Activated CD8-positive, alpha-beta T cell treated with anti-CD3 and anti-CD28 coated beads for 36 hours (primary cell): ENCODE results near the gene PCOLCE2. TPM values are rescaled to one million over a fixed set of nuclear protein-coding genes. Genes with fewer than 3 reads are reported as not detected.
A peak's percentile ranks its signal among the peaks of the same experiment; 100 is the strongest.

ENCODE experiments used
- ATAC-seq: fragments of 200-7000 bp; cut with Tn5 transposase; one replicate; pipeline ENCODE4 v1.10.0; 2021; ENCODE audit warnings: mild to moderate bottlenecking, moderate library complexity
- CTCF ChIA-PET: fragments of 350-600 bp; sonication (Branson Sonifier 250); formaldehyde crosslinking; loops from one replicate; lab custom pipeline; 2021; ENCODE audit warnings: antibody characterized with exemption; lab: Charles Lee
- POLR2A ChIA-PET: fragments of 350-600 bp; sonication (Branson Sonifier 250); formaldehyde crosslinking; loops from one replicate; lab custom pipeline; 2021; ENCODE audit warnings: antibody characterized with exemption; lab: Charles Lee
- DNase-seq: peaks from one replicate; pipeline ENCODE4 v3.0.0-alpha.2; 2020
- H3K27ac Mint-ChIP-seq: one replicate; pipeline ENCODE4 v1.8.0; 2021; ENCODE audit warnings: mild to moderate bottlenecking, mixed read lengths
- H3K27me3 Mint-ChIP-seq: one replicate; pipeline ENCODE4 v1.8.0; 2021; ENCODE audit warnings: mixed read lengths
- H3K36me3 Mint-ChIP-seq: one replicate; pipeline ENCODE4 v1.8.0; 2021; ENCODE audit warnings: low read depth, mixed read lengths
- H3K4me1 Mint-ChIP-seq: one replicate; pipeline ENCODE4 v1.8.0; 2021; ENCODE audit warnings: low read depth, mixed read lengths
- H3K4me3 Mint-ChIP-seq: one replicate; pipeline ENCODE4 v1.8.0; 2021; ENCODE audit warnings: mild to moderate bottlenecking, moderate library complexity, mixed read lengths
- H3K9me3 Mint-ChIP-seq: one replicate; pipeline ENCODE4 v1.8.0; 2021; ENCODE audit warnings: mixed read lengths
- intact Hi-C: fragments of 100-400 bp; cut with micrococcal nuclease; formaldehyde crosslinking; loops from one replicate; pipeline ENCODE4 v1.10.0; 2022
- total RNA-seq, 2 experiments: library from RNA; stranded (reverse); gene quantifications; one replicate each; pipeline ENCODE4 v1.2.3, GENCODE V29; 2021
- TF ChIP-seq, protein P1 (sequence below): fragments of 200-600 bp; IDR thresholded peaks from one replicate; pipeline ENCODE4 v1.8.0; 2022; ENCODE audit warnings: antibody characterized with exemption, mild to moderate bottlenecking

PCOLCE2 gene
- total RNA-seq, 2 experiments from 2014 or later = 1.1 TPM

DNA sequence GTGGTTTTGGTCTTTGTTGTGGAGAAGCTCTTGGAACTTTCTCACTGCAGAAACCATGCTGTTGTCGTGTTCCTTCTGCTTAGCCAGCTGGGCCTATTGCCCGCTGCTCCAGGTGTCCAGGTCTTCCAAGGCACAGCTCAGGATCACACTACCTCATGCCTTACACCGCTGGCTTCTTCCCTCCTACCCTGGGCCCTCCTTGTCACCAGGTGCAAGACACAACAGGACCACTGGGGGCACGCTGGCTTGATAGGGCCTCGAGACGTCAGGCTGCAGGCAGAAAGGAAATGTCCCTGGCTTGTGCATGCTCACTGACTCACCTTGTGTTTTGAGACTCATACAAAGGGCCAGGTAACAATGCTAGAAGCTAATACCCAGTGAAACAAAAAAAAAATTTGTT is 42.3 kb upstream of the PCOLCE2 start:
- no peaks in the 10 kb centered on the region for H3K9me3 Mint-ChIP-seq
- ChIA-PET CTCF (interaction anchor here (0.9 to 2.7 kb wide), 10 partner anchors 9 to 102 kb away, joined by 3 to 11 read pairs (median 4); no protein-coding TSS in a partner anchor), POLR2A (interaction anchor here (0.8 kb wide), 1 partner anchor 18 kb away, joined by 3 read pairs; no protein-coding TSS in a partner anchor)

DNA sequence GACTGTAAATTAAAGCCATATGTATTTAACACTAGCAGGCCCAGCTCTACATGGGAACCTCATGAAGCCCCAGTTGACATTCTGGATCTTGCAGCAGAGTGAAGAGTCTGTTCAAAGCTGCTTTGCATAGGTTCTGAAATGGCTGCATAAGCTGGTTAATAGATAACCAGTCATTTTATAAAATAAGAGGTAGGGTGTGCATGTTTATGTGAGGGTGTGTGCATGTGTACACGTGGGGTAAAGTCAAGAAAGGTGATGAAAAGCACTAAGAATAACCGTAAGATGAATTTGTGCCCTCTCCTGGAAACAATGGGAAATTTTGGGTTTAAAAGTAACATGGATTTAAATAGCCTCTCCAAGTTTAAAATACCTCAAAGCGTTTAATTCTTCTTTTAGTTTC is 41.6 kb upstream of the PCOLCE2 start:
- DNase-seq = no peak
- ChIA-PET POLR2A (interaction anchor here (0.5 to 1.1 kb wide), 2 partner anchors 70 to 1004 kb away, joined by 4 read pairs; partner anchors contain the start of gene U2SURP), CTCF (interaction anchor here (1.2 to 2.7 kb wide), 7 partner anchors 10 to 102 kb away, joined by 3 to 11 read pairs (median 5); no protein-coding TSS in a partner anchor)
- H3K36me3 Mint-ChIP-seq = no peaks in the 10 kb centered on the region
- ATAC-seq = no peak
- TF ChIP-seq, protein P1, sequence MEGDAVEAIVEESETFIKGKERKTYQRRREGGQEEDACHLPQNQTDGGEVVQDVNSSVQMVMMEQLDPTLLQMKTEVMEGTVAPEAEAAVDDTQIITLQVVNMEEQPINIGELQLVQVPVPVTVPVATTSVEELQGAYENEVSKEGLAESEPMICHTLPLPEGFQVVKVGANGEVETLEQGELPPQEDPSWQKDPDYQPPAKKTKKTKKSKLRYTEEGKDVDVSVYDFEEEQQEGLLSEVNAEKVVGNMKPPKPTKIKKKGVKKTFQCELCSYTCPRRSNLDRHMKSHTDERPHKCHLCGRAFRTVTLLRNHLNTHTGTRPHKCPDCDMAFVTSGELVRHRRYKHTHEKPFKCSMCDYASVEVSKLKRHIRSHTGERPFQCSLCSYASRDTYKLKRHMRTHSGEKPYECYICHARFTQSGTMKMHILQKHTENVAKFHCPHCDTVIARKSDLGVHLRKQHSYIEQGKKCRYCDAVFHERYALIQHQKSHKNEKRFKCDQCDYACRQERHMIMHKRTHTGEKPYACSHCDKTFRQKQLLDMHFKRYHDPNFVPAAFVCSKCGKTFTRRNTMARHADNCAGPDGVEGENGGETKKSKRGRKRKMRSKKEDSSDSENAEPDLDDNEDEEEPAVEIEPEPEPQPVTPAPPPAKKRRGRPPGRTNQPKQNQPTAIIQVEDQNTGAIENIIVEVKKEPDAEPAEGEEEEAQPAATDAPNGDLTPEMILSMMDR = no peak
- no peaks in the 10 kb centered on the region for H3K4me1 Mint-ChIP-seq
- H3K4me3 Mint-ChIP-seq = no peak overlapping the region
- no peak overlapping the region for H3K27ac Mint-ChIP-seq
- peaks cover 17% of the 10 kb centered on the region for H3K27me3 Mint-ChIP-seq
- H3K9me3 Mint-ChIP-seq = no peaks in the 10 kb centered on the region
- intact Hi-C loops = no loop called here

More for the DNA sequence above, 42.3 kb upstream of the PCOLCE2 start:
- Mint-ChIP-seq H3K4me3 (no peak overlapping the region), H3K27ac (no peak overlapping the region), H3K36me3 (no peaks in the 10 kb centered on the region), H3K27me3 (peaks cover 13% of the 10 kb centered on the region), H3K4me1 (no peaks in the 10 kb centered on the region)
- intact Hi-C loops = no loop called here
- TF ChIP-seq, protein P1 = no peak
- ATAC-seq (peak; percentile 74), DNase-seq (peak; percentile 48)

- TF ChIP-seq, protein P1 = no peak
- CTCF ChIA-PET = interaction anchor here (1.4 to 2.7 kb wide), 3 partner anchors 35 to 101 kb away, joined by 3 to 11 read pairs (median 5); no protein-coding TSS in a partner anchor
Measured at GRCh38 chr3:142929890-142930289, 41.0 kb upstream of the PCOLCE2 start.

GRCh38 chr3:142929109-142929508 is 40.2 kb upstream of the PCOLCE2 start:
- CTCF ChIA-PET = interaction anchor here (0.6 to 2.7 kb wide), 6 partner anchors 11 to 293 kb away, joined by 3 to 11 read pairs (median 3); no protein-coding TSS in a partner anchor
- intact Hi-C loops = loop anchor here (5.0 kb wide), 1 partner anchor 63 kb away; no protein-coding TSS in a partner anchor
- Mint-ChIP-seq H3K4me1 (no peaks in the 10 kb centered on the region), H3K36me3 (no peaks in the 10 kb centered on the region), H3K27ac (no peak overlapping the region), H3K27me3 (peaks cover 25% of the 10 kb centered on the region), H3K4me3 (no peak overlapping the region), H3K9me3 (peaks cover 2% of the 10 kb centered on the region)
- ATAC-seq (peak; percentile 77), DNase-seq (peak; percentile 69)
- TF ChIP-seq, protein P1 = peak; percentile 53
- POLR2A ChIA-PET = no interaction called here

More at GRCh38 chr3:142929890-142930289, 41.0 kb upstream of the PCOLCE2 start:
- intact Hi-C loops = loop anchor here (5.0 kb wide), 1 partner anchor 62 kb away; no protein-coding TSS in a partner anchor
- Mint-ChIP-seq H3K9me3 (no peaks in the 10 kb centered on the region), H3K27me3 (peaks cover 21% of the 10 kb centered on the region), H3K4me3 (no peak overlapping the region), H3K4me1 (no peaks in the 10 kb centered on the region), H3K27ac (no peak overlapping the region), H3K36me3 (no peaks in the 10 kb centered on the region)
- POLR2A ChIA-PET = interaction anchor here (1.1 kb wide), 1 partner anchor 71 kb away, joined by 4 read pairs; the partner anchor contains the start of gene U2SURP
- no peak for DNase-seq
- ATAC-seq = no peak

GRCh38 chr3:142926368-142926944 is 37.6 kb upstream of the PCOLCE2 start:
- no peak for DNase-seq
- Mint-ChIP-seq H3K4me3 (no peak overlapping the region), H3K27me3 (peaks cover 28% of the 10 kb centered on the region), H3K9me3 (peaks cover 2% of the 10 kb centered on the region), H3K27ac (no peak overlapping the region), H3K4me1 (no peaks in the 10 kb centered on the region), H3K36me3 (no peaks in the 10 kb centered on the region)
- CTCF ChIA-PET = no interaction called here
- intact Hi-C loops = loop anchor here (5.0 kb wide), 1 partner anchor 66 kb away; no protein-coding TSS in a partner anchor
- POLR2A ChIA-PET = no interaction called here
- TF ChIP-seq, protein P1 = no peak
- no peak for ATAC-seq
